ENCODE data around the gene INTS6L.
A peak's percentile ranks its signal among the peaks of the same experiment; 100 is the strongest.
"Not testable (repeated sequence)": the region's sequence is repeated elsewhere in the genome, so short reads cannot be mapped to it uniquely, and the experiment has no call there.

INTS6L gene

GRCh38 chrX:135528756-135529155, 8.3 kb downstream of the INTS6L start:
- no peak for DNase-seq

GRCh38 chrX:135530097-135530496, 9.6 kb downstream of the INTS6L start:
- DNase-seq = no peak

GRCh38 chrX:135531813-135532212, 11.4 kb downstream of the INTS6L start:
- DNase-seq = no peak

- no peak for DNase-seq
Observed at GRCh38 chrX:135535077-135535940, 14.8 kb downstream of the INTS6L start.

GRCh38 chrX:135536877-135537276, 16.4 kb downstream of the INTS6L start:
- no peak for DNase-seq

GRCh38 chrX:135541351-135541750, 20.9 kb downstream of the INTS6L start:
- DNase-seq = no peak

GRCh38 chrX:135543172-135543571, 22.7 kb downstream of the INTS6L start:
- no peak for DNase-seq

GRCh38 chrX:135543924-135544323, 23.5 kb downstream of the INTS6L start:
- DNase-seq = peak; percentile 28

GRCh38 chrX:135544338-135544948, 24.0 kb downstream of the INTS6L start:
- DNase-seq = no peak

- no peak for DNase-seq
Observed at GRCh38 chrX:135547767-135548166, 27.3 kb downstream of the INTS6L start.

GRCh38 chrX:135549519-135549918, 29.1 kb downstream of the INTS6L start:
- DNase-seq = no peak

GRCh38 chrX:135556055-135556454, 35.6 kb downstream of the INTS6L start:
- DNase-seq = no peak

GRCh38 chrX:135557344-135557743, 36.9 kb downstream of the INTS6L start:
- DNase-seq = no peak

GRCh38 chrX:135572436-135572835, 52.0 kb downstream of the INTS6L start:
- no peak for DNase-seq

- DNase-seq = no peak
Observed at GRCh38 chrX:135581496-135581895, 61.0 kb downstream of the INTS6L start.

- DNase-seq = no peak
Observed at GRCh38 chrX:135585153-135585552, 64.7 kb downstream of the INTS6L start.

- no peak for DNase-seq
Observed at GRCh38 chrX:135591871-135592270, 71.4 kb downstream of the INTS6L start.

- DNase-seq = not testable (repeated sequence)
Observed at GRCh38 chrX:135594049-135594448, 73.6 kb downstream of the INTS6L start.

- not testable (repeated sequence) for DNase-seq
Observed at GRCh38 chrX:135594453-135594852, 74.0 kb downstream of the INTS6L start.

GRCh38 chrX:135595543-135595942, 75.1 kb downstream of the INTS6L start:
- DNase-seq = no peak

- peak; percentile 65 for DNase-seq
Observed at GRCh38 chrX:135596495-135596894, 76.0 kb downstream of the INTS6L start.

GRCh38 chrX:135605906-135606305, 85.4 kb downstream of the INTS6L start:
- no peak for DNase-seq

GRCh38 chrX:135624408-135625204, 104.1 kb downstream of the INTS6L start:
- not testable (repeated sequence) for DNase-seq

GRCh38 chrX:135625995-135626394, 105.5 kb downstream of the INTS6L start:
- peak; percentile 4 for DNase-seq
